Stimulated activated CD8-positive, alpha-beta memory T cell treated with anti-CD3 and anti-CD28 coated beads, Interleukin-15, amount 100 ng/mL, for 1 hour (primary cell): ENCODE measurements around the gene CHP1.
"Not testable (repeated sequence)": the region's sequence is repeated elsewhere in the genome, so short reads cannot be mapped to it uniquely, and the experiment has no call there.

Experiments
- DNase-seq: peaks from one replicate; pipeline ENCODE4 v3.0.0-alpha.2; 2020; ENCODE audit warnings: low read depth

The CHP1 gene

DNA sequence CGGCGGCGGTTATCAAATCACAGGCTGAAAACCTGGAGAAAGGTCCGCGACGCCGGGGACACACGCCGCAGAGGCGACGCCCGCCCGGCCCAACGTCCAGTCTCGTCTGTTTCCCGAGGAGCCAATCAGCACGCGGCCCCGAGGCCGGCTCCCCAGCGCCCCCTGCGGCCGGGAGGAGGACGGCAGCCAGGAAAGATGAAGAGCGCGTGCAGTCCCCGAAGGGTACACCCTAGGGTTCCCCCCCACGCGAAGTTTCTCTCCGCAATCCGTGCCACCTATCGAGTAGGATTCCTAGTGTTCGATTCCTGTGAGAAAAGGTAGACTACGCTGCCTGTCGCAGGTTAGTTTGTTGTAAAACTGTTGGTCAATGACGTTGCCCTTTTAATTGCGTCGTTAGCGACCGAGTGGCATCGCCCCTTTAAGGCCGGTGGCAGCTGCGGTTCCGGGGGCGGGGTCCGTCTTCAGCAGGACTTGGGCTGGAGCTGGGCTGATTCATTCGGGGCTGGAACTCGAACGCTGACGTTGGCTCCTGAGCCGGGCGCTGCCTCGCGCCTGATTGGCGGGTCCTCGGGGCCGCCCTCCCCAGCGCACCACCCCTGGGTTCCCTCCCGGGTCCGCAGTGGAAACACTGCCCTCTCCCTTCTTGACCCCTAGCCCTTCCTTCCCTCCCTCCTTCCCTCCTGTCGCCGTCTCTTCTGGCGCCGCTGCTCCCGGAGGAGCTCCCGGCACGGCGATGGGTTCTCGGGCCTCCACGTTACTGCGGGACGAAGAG, at the start of gene CHP1, which contains the start of gene EXD1:
Gene CHP1, plus strand, starts transcription at position 619 of the 772 bp plus-strand sequence. Its CDS starts 115 bp downstream, at position 734.
Gene EXD1, minus strand, starts transcription at position 108 of the 772 bp plus-strand sequence. CDS start 4,182 bp downstream, outside the sequence.
- DNase-seq: peak; percentile 94

DNA sequence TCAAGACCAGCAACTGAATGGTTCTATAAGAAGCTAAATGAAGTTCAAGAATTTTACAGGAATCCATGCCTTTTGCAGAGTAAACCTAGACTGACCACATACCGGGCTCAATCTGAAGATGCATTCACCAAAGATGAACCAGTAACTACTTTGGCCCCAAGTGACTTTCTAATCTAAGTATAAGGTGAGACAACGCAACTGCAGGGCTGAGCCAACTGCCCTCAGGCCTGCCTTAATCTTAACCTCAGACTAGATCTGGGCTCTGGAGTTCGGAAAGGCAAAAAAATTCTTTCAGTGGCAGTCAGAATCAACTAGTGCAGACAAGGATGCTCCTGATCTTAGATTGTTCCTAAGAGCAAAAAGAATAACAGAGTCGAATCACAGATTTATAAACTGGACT, 48.8 kb upstream of the CHP1 start:
- no peak for DNase-seq

DNA sequence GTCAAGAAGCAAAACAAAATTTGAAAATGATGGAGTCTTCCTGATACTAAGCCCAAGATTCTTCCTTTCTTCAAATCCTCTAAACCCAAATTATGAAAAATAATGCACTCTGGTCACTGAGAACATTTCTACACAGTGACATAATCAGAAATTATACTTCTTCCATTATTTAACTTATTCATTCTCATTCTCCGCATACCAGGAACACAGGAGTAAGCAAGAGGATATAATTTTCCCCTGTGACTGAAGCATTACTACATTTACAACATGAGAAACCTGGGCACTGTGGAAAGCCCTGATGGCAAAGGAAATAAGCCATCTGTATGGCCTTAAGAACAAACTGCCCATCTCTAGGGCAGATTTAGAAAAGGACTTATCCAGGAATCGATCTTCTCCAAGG, 47.5 kb upstream of the CHP1 start:
- no peak for DNase-seq

DNA sequence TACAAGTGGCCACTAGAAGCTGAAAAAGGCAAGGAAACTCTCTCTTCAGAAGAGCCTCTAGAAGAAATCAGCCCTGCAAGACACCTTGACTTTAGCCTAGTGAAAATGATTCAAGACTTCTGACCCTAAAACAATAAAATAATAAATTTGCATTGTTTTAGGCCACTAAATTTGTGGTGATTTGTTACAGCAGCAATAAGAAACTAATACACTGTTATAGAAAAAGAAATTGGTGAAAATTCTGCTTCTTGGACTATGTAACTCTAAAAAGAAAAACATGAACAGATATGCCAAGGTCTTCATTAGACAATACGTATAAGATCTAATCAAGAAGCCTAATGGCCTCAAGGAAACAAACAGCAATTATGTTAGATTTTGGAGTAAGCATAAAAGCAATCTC, 36.6 kb upstream of the CHP1 start:
- no peak for DNase-seq

DNA sequence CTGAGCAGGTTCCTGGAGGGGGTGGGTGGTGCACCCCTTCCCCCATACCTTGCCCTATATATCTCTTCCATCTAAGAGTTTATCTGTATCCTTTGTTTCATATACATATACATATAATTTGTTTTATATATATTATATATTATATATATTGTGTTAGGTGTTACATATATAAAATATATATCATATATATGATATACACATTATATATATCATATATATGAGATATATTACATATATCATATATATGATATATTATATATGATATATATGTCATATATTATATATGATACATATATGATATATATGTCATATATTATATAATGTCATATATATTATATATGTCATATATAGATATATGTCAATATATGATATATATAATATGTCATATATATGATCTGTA, 31.6 kb upstream of the CHP1 start:
- DNase-seq: no peak

DNA sequence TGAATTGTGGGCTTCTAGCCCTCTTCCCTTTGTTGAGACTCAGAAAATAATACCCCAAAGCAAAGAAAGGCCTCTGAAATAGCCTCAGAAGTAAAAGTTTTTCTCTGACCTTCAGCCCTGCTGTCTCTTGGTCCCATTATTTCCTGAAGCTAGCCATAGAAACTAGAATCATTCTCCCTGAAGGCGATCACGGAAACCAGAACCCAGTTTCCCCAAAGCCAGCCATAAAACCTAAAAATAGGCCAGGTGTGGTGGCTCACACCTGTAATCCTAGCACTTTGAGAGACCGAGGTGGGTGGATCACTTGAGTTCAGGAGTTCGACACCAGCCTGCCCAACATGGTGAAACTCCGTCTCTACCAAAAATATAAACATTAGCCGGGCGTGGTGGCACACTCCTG, 27.7 kb upstream of the CHP1 start:
- DNase-seq: no peak

DNA sequence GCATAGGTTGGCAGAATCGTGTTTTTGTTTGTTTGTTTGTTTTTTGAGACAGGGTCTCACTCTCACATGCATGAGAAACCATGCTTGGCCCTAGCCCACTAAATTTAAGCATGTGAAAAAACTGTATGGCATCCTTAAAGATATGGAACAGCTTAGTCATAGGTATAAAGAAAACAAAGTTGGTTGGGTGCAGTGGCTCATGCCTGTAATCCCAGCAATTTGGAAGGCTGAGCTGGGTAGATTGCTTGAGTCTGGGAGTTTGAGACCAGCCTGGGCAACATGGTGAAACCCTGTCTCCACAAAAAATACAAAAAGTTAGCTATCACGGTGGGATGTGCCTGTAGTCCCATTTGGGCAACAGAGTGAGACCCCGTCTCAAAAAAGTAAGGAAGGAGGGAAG, 25.8 kb upstream of the CHP1 start:
- no peak for DNase-seq

DNA sequence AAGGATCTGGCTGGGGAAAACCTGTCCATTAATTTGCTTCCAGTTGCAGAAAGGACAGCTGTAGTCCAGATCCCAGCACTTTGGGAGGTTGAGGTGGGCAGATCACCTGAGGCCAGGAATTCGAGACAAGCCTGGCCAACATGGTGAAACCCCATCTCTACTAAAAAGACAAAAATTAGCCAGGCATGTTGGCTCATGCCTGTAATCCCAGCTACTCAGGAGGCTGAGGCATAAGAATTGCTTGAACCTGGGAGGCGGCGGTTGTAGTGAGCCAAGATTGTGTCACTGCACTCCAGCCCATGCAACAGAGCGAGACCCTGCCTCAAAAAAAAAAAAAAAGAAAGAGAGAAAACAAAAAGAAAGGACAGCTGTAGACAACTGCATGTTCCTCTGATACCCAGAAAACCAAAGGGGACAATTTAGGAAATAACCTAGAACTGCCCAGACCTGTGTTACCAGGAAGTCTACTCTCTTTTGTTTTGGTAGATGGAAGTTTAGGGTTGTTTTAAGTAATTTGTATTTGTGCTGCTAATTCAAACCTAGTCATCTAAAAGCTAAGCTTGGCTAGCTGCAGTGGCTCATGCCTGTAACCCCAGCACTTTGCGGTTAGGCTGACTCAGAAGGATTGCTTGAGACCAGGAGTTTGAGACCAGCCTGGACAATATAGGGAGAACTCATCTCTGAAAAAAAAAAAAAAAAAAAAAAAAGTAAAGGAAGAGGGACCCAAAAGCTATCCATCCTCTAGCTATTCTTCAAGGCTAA, 23.2 kb upstream of the CHP1 start:
- DNase-seq: no peak

DNA sequence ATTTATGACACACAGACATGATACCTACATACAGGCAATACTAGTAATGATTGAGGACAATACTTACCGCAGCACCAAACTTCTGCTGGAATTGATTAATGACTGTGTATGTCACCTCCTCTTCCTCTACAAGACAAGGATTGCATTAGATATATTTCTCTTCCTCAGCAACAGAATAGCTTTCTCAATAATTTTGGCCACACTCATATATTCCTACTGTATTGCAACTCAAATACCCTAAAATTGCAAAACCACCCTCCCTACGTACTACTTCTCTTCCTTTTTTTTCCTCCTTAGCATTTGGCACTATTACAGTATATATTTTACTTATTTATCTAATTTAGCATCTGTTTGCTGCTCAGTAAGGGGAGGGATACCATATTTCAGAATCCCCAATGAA, 15.4 kb upstream of the CHP1 start:
- no peak for DNase-seq

DNA sequence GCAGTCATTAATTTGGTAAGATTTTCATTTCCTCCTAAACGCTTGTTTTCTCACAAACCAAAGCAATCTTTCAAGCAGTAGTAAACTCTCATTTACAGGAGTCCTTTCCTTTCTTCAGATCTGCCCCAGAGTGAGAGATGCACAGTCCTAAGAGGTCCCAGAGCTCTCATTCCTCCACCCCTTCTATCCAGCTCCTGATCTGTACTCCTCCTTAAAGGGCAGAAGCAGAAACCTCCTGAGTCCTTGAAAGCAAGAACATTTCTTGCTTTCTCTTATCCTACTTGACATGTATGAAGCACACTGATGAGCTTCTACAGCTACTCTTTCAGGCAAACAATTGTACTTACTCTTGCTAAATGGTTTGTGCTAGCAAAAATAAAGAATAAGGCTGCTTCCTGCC, 12.2 kb upstream of the CHP1 start:
- DNase-seq: no peak

DNA sequence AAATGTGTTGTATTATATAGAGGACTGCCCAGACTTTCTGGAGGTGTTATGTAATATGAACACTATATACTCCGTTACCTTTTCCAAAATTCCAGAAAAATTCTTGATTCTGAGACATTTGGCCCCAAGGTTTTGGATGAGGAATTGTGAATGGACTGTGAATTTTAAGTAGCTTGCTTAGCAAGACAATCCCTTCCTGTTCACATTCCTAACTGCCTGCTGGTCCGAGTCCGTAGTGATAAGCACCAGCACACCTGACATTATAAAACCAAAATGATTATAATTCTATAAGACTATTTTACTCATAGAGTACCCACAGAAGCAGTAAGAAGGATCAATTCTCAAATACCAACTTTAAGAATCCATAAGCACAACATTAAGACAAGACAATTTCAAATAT, 11.7 kb upstream of the CHP1 start:
- DNase-seq: no peak

DNA sequence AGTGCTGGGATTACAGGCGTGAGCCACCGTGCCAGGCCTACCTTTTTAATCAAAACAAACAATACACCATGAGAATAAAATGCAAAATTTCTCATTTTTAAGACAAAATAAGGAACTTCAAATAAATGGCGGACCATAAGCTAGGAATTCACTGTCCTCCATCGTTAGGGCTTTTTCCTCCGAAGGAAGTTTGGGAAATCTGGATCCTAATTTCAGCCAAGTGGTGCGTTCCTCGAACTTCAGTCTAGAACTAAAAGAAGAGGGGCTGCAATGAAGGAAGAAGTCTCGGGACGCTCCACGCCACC, 771 bp upstream of the CHP1 start:
- DNase-seq: no peak

DNA sequence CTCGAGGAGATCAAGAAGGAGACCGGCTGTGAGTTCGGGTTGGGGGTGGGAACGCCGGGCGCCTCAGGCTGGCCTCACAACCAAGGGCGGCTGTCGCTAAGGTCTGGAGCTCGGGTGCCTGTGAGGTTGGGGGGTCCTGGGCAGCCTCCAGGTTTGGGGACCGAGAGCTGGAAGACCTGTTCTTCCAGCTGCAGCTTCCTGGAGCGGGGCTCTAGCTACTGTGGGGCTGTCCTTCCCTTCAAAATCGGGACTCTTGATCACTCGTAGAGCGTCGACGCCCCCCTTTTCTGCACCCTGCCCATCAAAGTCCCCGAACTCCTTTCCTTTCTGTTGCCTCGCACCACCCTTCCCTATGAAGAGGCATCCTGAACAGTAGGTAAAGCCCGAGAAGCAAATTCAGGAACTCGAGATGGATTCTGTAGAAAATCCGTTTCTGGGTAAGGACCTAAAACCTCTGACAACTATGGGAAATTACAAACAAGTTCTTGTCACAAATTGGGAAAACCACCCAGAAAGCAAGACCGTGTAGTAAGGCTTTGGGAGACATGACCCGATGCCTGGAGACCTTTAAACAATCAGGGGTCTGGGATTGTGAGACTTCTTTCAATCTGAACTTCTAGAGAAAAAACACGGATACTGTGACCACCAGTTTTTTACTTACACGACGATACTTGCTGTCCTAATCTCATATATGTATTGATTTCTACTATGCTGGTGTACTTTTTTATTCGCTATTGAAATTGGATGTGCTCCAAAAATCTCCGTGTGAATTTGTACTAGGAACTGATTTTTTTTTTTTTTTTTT, 556 bp downstream of the CHP1 start:
- no peak for DNase-seq

DNA sequence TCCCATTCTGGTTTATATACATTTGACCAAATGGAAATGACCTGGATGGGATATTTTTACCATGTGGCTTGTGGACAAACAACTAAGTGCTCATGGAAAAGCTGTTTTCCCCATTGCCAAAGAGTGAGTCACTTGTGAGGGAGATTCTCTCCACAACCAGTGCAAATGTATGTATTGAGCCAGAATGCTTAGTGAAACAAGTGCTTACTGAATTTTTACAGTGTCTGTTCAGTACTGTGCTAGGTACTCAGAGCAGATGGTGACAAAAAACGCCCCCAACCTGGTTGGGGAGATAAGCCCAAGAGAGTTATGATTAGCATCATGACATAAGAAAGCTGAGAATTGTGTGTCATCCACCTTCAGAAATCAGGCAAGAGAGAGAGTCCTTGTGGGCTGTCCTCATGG, 2.3 kb downstream of the CHP1 start:
- DNase-seq: no peak

DNA sequence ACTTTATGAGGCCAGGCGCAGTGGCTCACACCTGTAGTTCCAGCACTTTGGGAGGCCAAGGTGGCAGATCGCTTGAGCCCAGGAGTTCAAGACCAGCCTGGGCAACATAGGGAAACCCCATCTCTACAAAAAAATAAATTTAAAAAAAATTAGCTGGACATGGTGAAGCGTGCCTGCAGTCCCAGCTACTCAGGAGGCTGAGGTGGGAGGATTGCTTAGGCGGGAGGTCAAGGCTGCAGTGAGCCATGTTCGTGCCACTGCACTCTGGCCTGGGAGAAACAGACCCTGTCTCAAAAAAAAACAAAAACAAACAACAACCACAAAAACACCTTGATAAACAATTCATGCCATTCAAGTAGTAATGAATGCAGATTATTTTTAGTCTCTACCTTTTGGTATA, 4.2 kb downstream of the CHP1 start:
- not testable (repeated sequence) for DNase-seq

DNA sequence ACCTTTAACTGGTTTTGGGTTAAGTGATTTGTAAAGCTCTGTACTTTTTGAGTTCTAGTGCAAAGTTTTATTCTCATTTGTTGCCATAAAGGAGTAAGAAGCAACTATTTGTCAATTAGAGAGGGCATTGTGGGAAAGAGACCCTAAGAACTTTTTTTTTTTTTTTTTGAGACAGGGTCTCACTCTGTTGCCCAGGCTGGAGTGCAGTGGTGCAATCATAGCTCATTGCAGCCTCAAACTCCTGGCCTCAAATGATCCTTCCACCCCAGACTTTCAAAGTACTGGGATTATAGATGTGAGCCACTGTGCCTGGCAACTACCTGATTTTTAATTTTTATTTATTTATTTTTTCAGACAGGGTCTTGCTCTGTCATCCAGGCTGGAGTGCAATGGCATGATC, 4.9 kb downstream of the CHP1 start:
- no peak for DNase-seq

DNA sequence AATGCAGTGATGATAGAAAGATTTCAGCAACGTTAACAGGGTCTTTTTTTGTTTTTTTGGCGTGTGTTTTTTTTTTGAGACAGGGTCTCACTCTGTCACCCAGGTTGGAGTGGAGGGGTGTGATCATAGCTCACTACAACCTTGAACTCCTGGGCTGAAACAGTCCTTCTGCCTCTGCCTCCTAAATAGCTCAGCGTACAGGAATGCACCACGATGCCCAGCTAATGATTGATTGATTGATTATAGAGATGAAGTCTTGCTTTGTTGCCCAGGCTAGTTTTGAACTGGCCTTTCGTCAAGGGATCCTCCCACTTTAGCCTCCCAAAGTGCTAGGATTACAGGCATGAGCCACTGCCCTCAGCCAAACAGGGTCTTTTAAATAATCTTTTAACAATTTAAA, 7.0 kb downstream of the CHP1 start:
- DNase-seq: no peak

DNA sequence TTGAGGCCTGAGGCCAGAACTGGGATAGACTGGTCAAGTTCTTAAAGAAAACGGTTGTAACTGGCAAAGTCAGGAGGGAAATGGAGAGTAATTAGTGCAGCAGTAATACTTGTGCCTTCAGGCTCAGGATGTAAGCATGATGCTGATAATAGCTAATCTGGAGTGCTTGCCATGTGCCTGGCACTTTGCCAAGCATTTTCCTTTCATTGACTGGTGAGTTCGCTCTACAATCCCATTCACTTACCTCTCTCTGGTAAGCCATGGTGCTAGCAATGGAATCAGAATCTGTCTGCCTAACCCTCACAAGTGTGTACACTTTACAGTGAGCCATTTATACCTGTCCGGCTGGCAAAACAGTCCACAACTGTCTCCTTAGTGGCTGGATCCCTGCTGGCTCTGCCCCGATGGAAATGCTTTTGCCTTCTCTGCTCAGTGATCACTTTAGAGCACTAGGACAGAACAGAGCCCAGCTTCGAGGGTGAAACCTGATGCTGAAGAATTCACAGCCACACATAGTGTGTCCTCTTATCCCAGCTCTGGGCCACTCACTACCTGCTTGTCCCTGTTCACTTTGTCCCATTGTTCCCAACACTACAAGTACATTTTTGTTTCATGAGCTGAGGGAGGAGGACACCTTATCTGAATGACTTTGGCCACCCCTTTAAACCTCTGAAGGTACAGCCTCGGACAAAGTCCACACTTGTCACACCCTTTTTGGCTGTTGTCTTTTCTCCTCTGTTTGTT, 10.3 kb downstream of the CHP1 start:
- no peak for DNase-seq

DNA sequence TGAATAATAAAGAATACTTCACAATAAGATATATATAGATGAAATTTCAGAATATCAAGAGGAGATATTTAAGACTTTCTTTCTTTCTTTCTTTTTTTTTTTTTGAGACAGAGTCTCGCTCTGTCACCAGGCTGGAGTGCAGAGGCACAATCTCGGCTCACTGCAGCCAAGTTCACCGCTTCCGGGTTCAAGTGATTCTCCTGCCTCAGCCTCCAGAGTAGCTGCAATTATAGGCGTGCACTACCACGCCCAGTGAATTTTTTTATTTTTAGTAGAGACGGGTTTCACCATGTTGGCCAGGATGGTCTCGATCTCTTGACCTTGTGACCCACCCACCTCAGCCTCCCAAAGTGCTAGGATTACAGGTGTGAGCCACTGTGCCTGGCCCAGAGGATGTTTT, 19.7 kb downstream of the CHP1 start:
- DNase-seq: not testable (repeated sequence)

DNA sequence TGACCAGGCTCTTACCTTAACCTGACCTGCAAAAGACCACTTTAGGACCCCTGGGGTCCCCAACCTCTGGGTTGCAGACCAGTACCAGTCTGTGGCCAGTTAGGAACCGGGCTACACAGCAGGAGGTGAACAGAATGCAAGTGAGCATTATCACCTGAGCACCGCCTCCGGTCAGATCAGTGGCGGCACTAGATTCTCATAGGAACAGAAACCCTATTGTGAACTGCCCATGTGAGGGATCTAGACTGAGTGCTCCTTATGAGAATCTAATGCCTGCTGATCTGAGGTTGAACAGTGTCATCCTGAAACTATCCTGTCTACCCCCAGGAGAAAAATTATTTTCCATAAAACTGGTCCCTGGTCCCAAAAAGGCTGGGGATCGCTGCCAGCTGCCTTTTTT, 20.3 kb downstream of the CHP1 start:
- DNase-seq: no peak

DNA sequence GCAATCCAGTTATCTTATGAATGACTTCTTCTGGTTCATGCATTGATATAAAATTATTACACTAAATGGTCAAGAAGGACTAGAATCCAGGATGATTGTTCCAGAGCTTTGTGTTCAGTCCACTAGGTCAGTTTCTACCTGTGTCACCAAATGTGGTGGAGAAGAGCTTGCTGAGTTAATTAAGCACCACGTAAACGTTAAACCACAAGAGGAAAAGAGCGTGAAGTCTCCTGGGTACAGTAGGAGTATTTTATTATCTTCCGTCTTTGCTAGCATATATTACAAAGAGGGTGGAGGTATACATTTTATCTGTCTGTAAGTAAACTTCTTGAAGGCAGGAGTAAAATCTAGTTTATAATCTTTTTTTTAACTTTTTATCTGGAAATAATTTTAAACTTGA, 23.5 kb downstream of the CHP1 start:
- no peak for DNase-seq

DNA sequence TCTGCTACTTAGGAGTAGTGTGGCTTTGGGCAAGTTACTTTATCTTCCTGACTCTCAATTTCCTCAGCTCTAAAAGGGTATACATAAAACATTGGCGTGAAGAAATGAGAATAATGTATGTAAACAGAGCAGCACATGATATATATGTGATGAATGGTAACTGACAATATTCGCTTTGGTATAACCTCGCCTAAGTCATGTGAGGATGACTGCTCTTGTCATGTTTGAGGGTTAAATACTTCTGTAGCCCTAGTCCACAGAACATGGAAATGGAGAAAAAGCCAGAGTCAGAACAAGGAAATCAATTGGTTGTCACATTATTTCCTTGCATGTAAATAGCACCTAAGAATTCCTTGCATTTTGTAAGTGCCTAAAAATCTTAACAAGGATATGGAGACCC, 25.0 kb downstream of the CHP1 start:
- DNase-seq: no peak
